A673 (cell line): ENCODE measurements around the gene SIRT7. TPM values are rescaled to one million over a fixed set of nuclear protein-coding genes. Genes with fewer than 3 reads are reported as not detected.

Source experiments
- BruUV-seq: library from RNA; stranded (reverse); fragments of 400-500 nt; replicated peaks from 2 replicates; lab custom pipeline; 2021; lab: Mats Ljungman, UMichigan
- CTCF ChIA-PET: fragments of 300-600 bp; sonication (Branson Sonifier 250); formaldehyde crosslinking; loops from one replicate; lab custom pipeline; 2022; ENCODE audit warnings: antibody characterized with exemption; lab: Charles Lee
- POLR2A ChIA-PET: fragments of 300-600 bp; sonication (Branson Sonifier 250); formaldehyde crosslinking; loops from one replicate; lab custom pipeline; 2022; ENCODE audit warnings: antibody characterized with exemption; ENCODE audit not compliant: low non-redundant PET; lab: Charles Lee
- DNase-seq: peaks from one replicate; pipeline ENCODE4 v3.0.0-alpha.2; 2015; ENCODE audit warnings: low spot score
- H3K27ac ChIP-seq: fragments of 200-600 bp; sonication (generic); 2 replicates; pipeline ENCODE4 v1.5.1; 2016; ENCODE audit warnings: mixed run types, low read depth, mild to moderate bottlenecking, mixed read lengths, antibody characterized with exemption, low read length; ENCODE audit not compliant: poor library complexity, severe bottlenecking
- H3K27me3 ChIP-seq: fragments of 200-600 bp; sonication (generic); replicated peaks from 2 replicates; pipeline ENCODE4 v1.6.1; 2017; ENCODE audit warnings: mixed run types, low read depth, mild to moderate bottlenecking, mixed read lengths, antibody characterized with exemption, low read length; ENCODE audit not compliant: insufficient read depth, poor library complexity
- H3K36me3 ChIP-seq: fragments of 200-600 bp; sonication (generic); 2 replicates; pipeline ENCODE4 v1.6.1; 2016; ENCODE audit warnings: mixed run types, mild to moderate bottlenecking, mixed read lengths, antibody characterized with exemption, low read length; ENCODE audit not compliant: insufficient read depth, poor library complexity, severe bottlenecking
- H3K4me1 ChIP-seq: fragments of 200-600 bp; sonication (generic); 2 replicates; pipeline ENCODE4 v1.6.1; 2017; ENCODE audit warnings: mixed run types, mild to moderate bottlenecking, mixed read lengths, antibody characterized with exemption, low read length; ENCODE audit not compliant: insufficient read depth, poor library complexity, severe bottlenecking
- H3K4me3 ChIP-seq: fragments of 200-600 bp; sonication (generic); 2 replicates; pipeline ENCODE4 v1.5.1; 2016; ENCODE audit warnings: low read depth, mixed run types, mild to moderate bottlenecking, mixed read lengths, low read length; ENCODE audit not compliant: poor library complexity, severe bottlenecking
- H3K9me3 ChIP-seq: fragments of 200-600 bp; sonication (generic); 2 replicates; pipeline ENCODE4 v1.6.1; 2016; ENCODE audit warnings: mixed run types, low read depth, mild to moderate bottlenecking, mixed read lengths, antibody characterized with exemption, low read length; ENCODE audit not compliant: poor library complexity, severe bottlenecking
- EZH2 ChIP-seq: fragments of 200-600 bp; sonication (generic); IDR thresholded peaks from 2 replicates; pipeline ENCODE4 v1.6.1; 2017; ENCODE audit warnings: borderline replicate concordance, low read depth, mild to moderate bottlenecking, mixed read lengths, antibody characterized with exemption, low read length; ENCODE audit not compliant: poor library complexity, severe bottlenecking
- intact Hi-C: fragments of 100-400 bp; cut with micrococcal nuclease; formaldehyde crosslinking; loops from one replicate; pipeline ENCODE4 v1.10.0; 2022; ENCODE audit not compliant: unreplicated experiment
- total RNA-seq: library from RNA; stranded (reverse); gene quantifications from 2 replicates; pipeline ENCODE4 v1.2.3, GENCODE V29; 2021
- TF ChIP-seq, protein P1 (sequence below): fragments of 300-800, 200-600 bp; sonication (generic); conservative IDR thresholded peaks from 2 replicates; pipeline ENCODE4 v1.5.1; 2017; ENCODE audit warnings: low read depth, mild to moderate bottlenecking, antibody characterized with exemption, low read length, moderate library complexity, mixed read lengths

SIRT7 gene
- total RNA-seq, 1 experiment from 2014 or later, result 36.6 TPM

DNA sequence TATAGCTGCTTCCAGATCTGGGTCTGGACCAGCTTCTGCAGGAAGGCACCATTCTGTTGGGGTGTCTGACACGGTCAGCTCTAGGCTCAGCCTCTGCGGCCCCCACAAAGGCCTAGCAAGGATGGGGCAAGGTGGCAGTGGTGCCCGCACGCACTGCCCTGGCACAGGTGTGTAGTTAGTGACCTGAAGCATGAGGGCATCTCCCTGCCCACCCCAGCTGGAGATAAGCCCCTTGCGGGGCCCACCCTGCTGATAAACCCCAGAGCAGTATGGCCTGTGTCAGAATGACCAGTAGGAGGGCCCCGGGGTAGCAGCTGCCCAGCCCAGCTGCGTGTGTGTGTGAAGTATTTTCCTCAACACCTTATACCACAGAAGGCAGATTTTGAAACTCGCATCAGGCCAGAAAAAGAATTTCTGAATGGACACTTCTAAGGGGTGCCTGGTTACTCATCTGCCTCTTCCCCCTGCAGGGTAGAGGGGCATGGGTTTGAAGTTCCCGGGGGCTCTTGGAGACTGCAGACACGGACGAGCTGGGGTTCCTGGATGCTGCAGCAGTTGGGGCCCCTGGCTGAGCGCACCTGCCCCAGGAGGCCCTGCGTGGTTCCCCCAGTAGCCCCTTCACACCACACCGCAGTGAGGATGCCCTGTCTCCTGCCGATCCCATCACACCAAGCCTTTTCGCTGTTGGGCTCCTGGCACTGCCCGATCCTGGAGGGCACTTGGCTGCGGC, 51.4 kb downstream of the SIRT7 start:
- POLR2A ChIA-PET, result no interaction called here
- H3K4me1 ChIP-seq, result peaks cover 26% of the 10 kb centered on the region
- intact Hi-C loops, result no loop called here

DNA sequence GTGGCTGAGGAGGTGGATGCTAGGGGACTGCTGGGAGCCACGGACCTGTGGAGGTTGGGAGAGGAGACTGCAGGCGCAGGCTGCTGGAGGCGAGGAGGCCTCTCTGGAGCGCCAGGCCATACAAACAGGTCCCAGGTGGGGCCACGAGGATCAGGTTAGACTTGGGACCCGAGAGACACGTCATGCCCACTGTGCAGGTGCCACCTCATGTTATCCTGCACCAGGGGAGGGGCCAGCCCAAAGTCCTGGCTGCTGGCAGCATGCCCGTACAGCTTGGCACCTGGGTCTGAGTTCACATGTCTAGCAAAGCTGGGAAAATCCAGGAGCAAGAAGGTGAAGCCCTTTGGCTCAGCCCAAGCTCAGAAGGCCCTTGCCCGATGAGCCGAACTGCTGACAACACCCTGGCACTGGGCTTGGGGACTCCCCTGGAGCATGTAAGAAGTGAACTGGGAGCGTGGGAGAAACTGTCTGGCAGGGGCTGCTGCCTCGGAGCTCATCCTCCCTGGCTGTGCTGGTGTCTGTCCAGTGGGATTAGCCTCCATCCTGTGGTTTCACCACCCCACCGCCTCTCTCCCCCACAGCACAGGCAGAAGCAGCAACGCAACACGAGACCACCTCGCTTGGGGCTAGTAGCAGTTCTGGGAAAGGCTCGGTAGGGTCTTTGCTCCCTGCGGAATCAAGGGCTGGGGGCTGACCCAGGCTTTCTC, 52.1 kb downstream of the SIRT7 start:
- CTCF ChIA-PET, result no interaction called here

More for the DNA sequence above, 51.4 kb downstream of the SIRT7 start:
- TF ChIP-seq EZH2, result no peak
- TF ChIP-seq, protein P1, sequence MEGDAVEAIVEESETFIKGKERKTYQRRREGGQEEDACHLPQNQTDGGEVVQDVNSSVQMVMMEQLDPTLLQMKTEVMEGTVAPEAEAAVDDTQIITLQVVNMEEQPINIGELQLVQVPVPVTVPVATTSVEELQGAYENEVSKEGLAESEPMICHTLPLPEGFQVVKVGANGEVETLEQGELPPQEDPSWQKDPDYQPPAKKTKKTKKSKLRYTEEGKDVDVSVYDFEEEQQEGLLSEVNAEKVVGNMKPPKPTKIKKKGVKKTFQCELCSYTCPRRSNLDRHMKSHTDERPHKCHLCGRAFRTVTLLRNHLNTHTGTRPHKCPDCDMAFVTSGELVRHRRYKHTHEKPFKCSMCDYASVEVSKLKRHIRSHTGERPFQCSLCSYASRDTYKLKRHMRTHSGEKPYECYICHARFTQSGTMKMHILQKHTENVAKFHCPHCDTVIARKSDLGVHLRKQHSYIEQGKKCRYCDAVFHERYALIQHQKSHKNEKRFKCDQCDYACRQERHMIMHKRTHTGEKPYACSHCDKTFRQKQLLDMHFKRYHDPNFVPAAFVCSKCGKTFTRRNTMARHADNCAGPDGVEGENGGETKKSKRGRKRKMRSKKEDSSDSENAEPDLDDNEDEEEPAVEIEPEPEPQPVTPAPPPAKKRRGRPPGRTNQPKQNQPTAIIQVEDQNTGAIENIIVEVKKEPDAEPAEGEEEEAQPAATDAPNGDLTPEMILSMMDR, result no peak
- BruUV-seq, result no TSS peak
- H3K9me3 ChIP-seq, result no peaks in the 10 kb centered on the region
- H3K27ac ChIP-seq, result peak overlapping the region; percentile 81
- H3K27me3 ChIP-seq, result no peaks in the 10 kb centered on the region
- no peak for DNase-seq
- no peak overlapping the region for H3K4me3 ChIP-seq
- peaks cover 47% of the 10 kb centered on the region for H3K36me3 ChIP-seq
- CTCF ChIA-PET, result no interaction called here

DNA sequence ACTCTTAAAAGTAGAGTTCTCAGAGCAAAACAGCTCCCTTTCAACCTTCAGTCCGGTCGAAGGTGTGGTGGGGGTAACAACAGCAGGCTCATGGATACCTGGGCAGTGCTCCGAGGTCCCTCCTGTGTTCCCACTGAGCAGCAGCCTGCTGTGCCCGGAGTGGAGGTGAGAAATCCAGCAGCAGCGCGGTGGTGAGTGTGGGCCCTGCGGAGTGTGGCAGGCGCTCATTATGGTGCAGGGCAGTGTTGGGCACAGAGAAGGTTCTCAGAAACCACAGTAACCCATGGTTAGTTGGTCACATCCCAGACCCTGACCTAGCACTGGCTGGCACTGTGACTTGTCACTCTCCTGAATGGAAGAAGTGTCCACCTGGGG, 52.6 kb downstream of the SIRT7 start:
- H3K36me3 ChIP-seq, result peaks cover 47% of the 10 kb centered on the region
- intact Hi-C loops, result no loop called here

More for the DNA sequence above, 52.1 kb downstream of the SIRT7 start:
- Histone ChIP-seq H3K36me3 (peaks cover 47% of the 10 kb centered on the region), H3K27me3 (no peaks in the 10 kb centered on the region), H3K27ac (peak overlapping the region; percentile 42), H3K9me3 (no peaks in the 10 kb centered on the region), H3K4me1 (peaks cover 26% of the 10 kb centered on the region), H3K4me3 (no peak overlapping the region)
- TF ChIP-seq, protein P1, result no peak
- TF ChIP-seq EZH2, result no peak
- POLR2A ChIA-PET, result interaction anchor here (0.5 to 0.6 kb wide), 2 partner anchors 185 to 464 kb away, joined by 3 to 4 read pairs; no protein-coding TSS in a partner anchor
- intact Hi-C loops, result no loop called here
- DNase-seq, result no peak
- no TSS peak for BruUV-seq

More for the DNA sequence above, 52.6 kb downstream of the SIRT7 start:
- Histone ChIP-seq H3K4me1 (peaks cover 26% of the 10 kb centered on the region), H3K9me3 (no peaks in the 10 kb centered on the region), H3K27me3 (no peaks in the 10 kb centered on the region), H3K4me3 (no peak overlapping the region), H3K27ac (peak overlapping the region; percentile 42)
- no peak for TF ChIP-seq EZH2
- TF ChIP-seq, protein P1, result no peak
- ChIA-PET CTCF (no interaction called here), POLR2A (interaction anchor here (0.5 to 0.6 kb wide), 2 partner anchors 186 to 464 kb away, joined by 3 to 4 read pairs; no protein-coding TSS in a partner anchor)
- DNase-seq, result no peak
- BruUV-seq, result no TSS peak
